H9 (cell line): ENCODE measurements around the gene POMGNT1. TPM values are rescaled to one million over a fixed set of nuclear protein-coding genes. Genes with fewer than 3 reads are reported as not detected.

Experiments
- DNase-seq: peaks from one replicate; pipeline ENCODE4 v3.0.0-alpha.2; 2017
- H2AFZ ChIP-seq: one replicate; pipeline ENCODE4 v1.6.1; 2013; ENCODE audit warnings: mild to moderate bottlenecking, low read length, control low read depth, moderate library complexity
- H2AK5ac ChIP-seq: 2 replicates; pipeline ENCODE4 v1.6.1; 2013; ENCODE audit warnings: low read length, control low read depth, mixed read lengths; ENCODE audit not compliant: insufficient read length
- H2BK120ac ChIP-seq: one replicate; pipeline ENCODE4 v1.6.1; 2013; ENCODE audit warnings: low read depth, mild to moderate bottlenecking, low read length, control low read depth, inconsistent platforms; ENCODE audit not compliant: poor library complexity, severe bottlenecking
- H2BK12ac ChIP-seq: 2 replicates; pipeline ENCODE4 v1.6.1; 2013; ENCODE audit warnings: low read length, control low read depth, mixed read lengths, low read depth; ENCODE audit not compliant: insufficient read length
- H2BK15ac ChIP-seq: 2 replicates; pipeline ENCODE4 v1.6.1; 2013; ENCODE audit warnings: low read depth, low read length, control low read depth
- H2BK20ac ChIP-seq: one replicate; pipeline ENCODE4 v1.6.1; 2013; ENCODE audit warnings: low read depth, mild to moderate bottlenecking, low read length, control low read depth, inconsistent platforms; ENCODE audit not compliant: poor library complexity, severe bottlenecking
- H2BK5ac ChIP-seq: 2 replicates; pipeline ENCODE4 v1.6.1; 2013; ENCODE audit warnings: low read length, control low read depth, mixed read lengths; ENCODE audit not compliant: insufficient read length
- H3K14ac ChIP-seq: 2 replicates; pipeline ENCODE4 v1.6.1; 2013; ENCODE audit warnings: low read length, control low read depth; ENCODE audit not compliant: insufficient read depth
- H3K18ac ChIP-seq: 2 replicates; pipeline ENCODE4 v1.6.1; 2013; ENCODE audit warnings: low read depth, mild to moderate bottlenecking, mixed read lengths, low read length, control low read depth; ENCODE audit not compliant: insufficient read length
- H3K23ac ChIP-seq: 2 replicates; pipeline ENCODE4 v1.6.1; 2013; ENCODE audit warnings: low read length, control low read depth, mixed read lengths, low read depth; ENCODE audit not compliant: insufficient read length
- H3K23me2 ChIP-seq: 2 replicates; pipeline ENCODE4 v1.6.1; 2013; ENCODE audit warnings: low read depth, mild to moderate bottlenecking, mixed read lengths, low read length, control low read depth; ENCODE audit not compliant: insufficient read length, poor library complexity, severe bottlenecking
- H3K27ac ChIP-seq: 2 replicates; pipeline ENCODE4 v1.5.1; 2013; ENCODE audit warnings: low read length, control low read depth, mixed read lengths, low read depth; ENCODE audit not compliant: insufficient read length
- H3K27me3 ChIP-seq: 2 replicates; pipeline ENCODE4 v1.6.1; 2013; ENCODE audit warnings: low read length, control low read depth, inconsistent platforms; ENCODE audit not compliant: insufficient read depth
- H3K4ac ChIP-seq: 2 replicates; pipeline ENCODE4 v1.6.1; 2013; ENCODE audit warnings: low read depth, mild to moderate bottlenecking, control low read depth, inconsistent platforms, low read length, moderate library complexity
- H3K4me1 ChIP-seq: 2 replicates; pipeline ENCODE4 v1.6.1; 2013; ENCODE audit warnings: low read length, control low read depth, inconsistent platforms; ENCODE audit not compliant: insufficient read depth
- H3K4me2 ChIP-seq: 2 replicates; pipeline ENCODE4 v1.6.1; 2013; ENCODE audit warnings: low read length, control low read depth, mixed read lengths; ENCODE audit not compliant: insufficient read length, insufficient read depth
- H3K56ac ChIP-seq: 2 replicates; pipeline ENCODE4 v1.6.1; 2013; ENCODE audit warnings: low read depth, mild to moderate bottlenecking, mixed read lengths, low read length, control low read depth; ENCODE audit not compliant: insufficient read length
- H3K79me1 ChIP-seq: 2 replicates; pipeline ENCODE4 v1.6.1; 2013; ENCODE audit warnings: low read depth, mild to moderate bottlenecking, moderate library complexity, low read length, control low read depth, inconsistent platforms; ENCODE audit not compliant: insufficient read depth, poor library complexity, severe bottlenecking
- H3K79me2 ChIP-seq: 2 replicates; pipeline ENCODE4 v1.6.1; 2013; ENCODE audit warnings: low read length, control low read depth, inconsistent platforms; ENCODE audit not compliant: insufficient read depth
- H3K9ac ChIP-seq: 2 replicates; pipeline ENCODE4 v1.6.1; 2013; ENCODE audit warnings: low read length, control low read depth, mixed read lengths; ENCODE audit not compliant: insufficient read length; ENCODE audit errors: extremely low read depth
- H3K9me3 ChIP-seq: one replicate; pipeline ENCODE4 v1.6.1; 2013; ENCODE audit warnings: low read depth, low read length, inconsistent platforms; ENCODE audit not compliant: control insufficient read depth
- H3T11ph ChIP-seq: one replicate; pipeline ENCODE4 v1.6.1; 2013; ENCODE audit warnings: mild to moderate bottlenecking, low read length, control low read depth, inconsistent platforms
- H4K20me1 ChIP-seq: one replicate; pipeline ENCODE4 v1.6.1; 2013; ENCODE audit not compliant: control insufficient read depth, insufficient read length, insufficient read depth
- H4K5ac ChIP-seq: 2 replicates; pipeline ENCODE4 v1.6.1; 2013; ENCODE audit warnings: low read depth, mild to moderate bottlenecking, mixed read lengths, low read length, control low read depth; ENCODE audit not compliant: insufficient read length
- H4K8ac ChIP-seq: replicated peaks from 2 replicates; pipeline ENCODE4 v1.6.1; 2013; ENCODE audit warnings: low read length, control low read depth, mixed read lengths, low read depth; ENCODE audit not compliant: insufficient read length
- H4K91ac ChIP-seq: 2 replicates; pipeline ENCODE4 v1.6.1; 2013; ENCODE audit warnings: low read depth, mild to moderate bottlenecking, moderate library complexity, mixed read lengths, low read length, control low read depth; ENCODE audit not compliant: insufficient read length
- H3K27ac Mint-ChIP-seq, 3 experiments: 2 replicates in 2 of 3; 3 replicates in 1 of 3; pipeline ENCODE4 v1.8.0; 2020 to 2021; ENCODE audit warnings: mixed read lengths in 3 of 3, mild to moderate bottlenecking in 1 of 3, moderate library complexity in 1 of 3
- H3K27me3 Mint-ChIP-seq: 2 replicates; pipeline ENCODE4 v1.8.0; 2021; ENCODE audit warnings: low read depth, mild to moderate bottlenecking, moderate library complexity, mixed read lengths
- H3K36me3 Mint-ChIP-seq, 3 experiments: 2 replicates in 2 of 3; 3 replicates in 1 of 3; pipeline ENCODE4 v1.8.0; 2020 to 2021; ENCODE audit warnings: low read depth in 3 of 3, mixed read lengths in 3 of 3; ENCODE audit not compliant: insufficient read depth in 1 of 3
- H3K4me1 Mint-ChIP-seq, 2 experiments: 2 replicates each; pipeline ENCODE4 v1.8.0; 2020; ENCODE audit warnings: mixed read lengths in 2 of 2
- H3K4me3 Mint-ChIP-seq, 2 experiments: 2 replicates in 1 of 2; 3 replicates in 1 of 2; pipeline ENCODE4 v1.8.0; 2020 to 2021; ENCODE audit warnings: mild to moderate bottlenecking in 2 of 2, mixed read lengths in 2 of 2, moderate library complexity in 1 of 2
- H3K9me3 Mint-ChIP-seq, 2 experiments: 2 replicates in 1 of 2; 3 replicates in 1 of 2; pipeline ENCODE4 v1.8.0; 2020; ENCODE audit warnings: mild to moderate bottlenecking in 2 of 2, mixed read lengths in 2 of 2, moderate library complexity in 1 of 2
- CTCF ChIP-seq: fragments of 200-600 bp; sonication (generic); conservative IDR thresholded peaks from 3 replicates; pipeline ENCODE4 v1.8.0; 2021; ENCODE audit warnings: antibody characterized with exemption, mild to moderate bottlenecking
- WGBS: extraction: QIAGEN DNeasy Blood & Tissue Kit; methylation state at CpG from one replicate; pipeline ENCODE4 v1.1.7; 2013; ENCODE audit warnings: missing lambda C conversion rate, low lambda C conversion rate, mixed read lengths; ENCODE audit not compliant: insufficient read length; ENCODE audit errors: extremely low coverage; 5-methylcytosine and 5-hydroxymethylcytosine counted together
- total RNA-seq: library from RNA; stranded (reverse); gene quantifications from 2 replicates; pipeline ENCODE4 v1.2.1, GENCODE V29; 2021

POMGNT1 gene
- total RNA-seq, 1 experiment from 2014 or later, result 62.6 TPM

DNA sequence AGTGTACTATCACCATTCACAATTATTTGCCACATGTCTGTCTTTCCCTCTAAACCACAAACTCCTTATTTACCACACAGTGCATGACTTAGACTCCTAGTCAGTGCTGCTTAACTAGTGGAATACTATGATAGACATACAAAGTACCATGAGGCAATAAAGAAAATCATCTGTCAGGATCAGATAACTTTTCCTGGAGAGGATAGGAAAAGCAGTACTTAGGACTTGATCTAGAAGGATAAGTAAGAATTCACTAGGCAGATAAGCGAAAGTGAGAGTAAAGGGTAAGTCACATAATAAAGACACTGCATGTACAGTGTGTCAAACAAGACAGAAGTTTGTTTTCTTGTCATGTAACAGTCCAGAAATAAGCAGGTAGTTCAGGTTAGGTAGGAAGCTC is 44.5 kb downstream of the POMGNT1 start:
- TF ChIP-seq CTCF, result no peak
- H3K79me2 ChIP-seq, result no peaks in the 10 kb centered on the region
- no peak overlapping the region for H2AK5ac ChIP-seq
- no peaks in the 10 kb centered on the region; a peak in 1 of 5 replicates for H3K9me3 Mint-ChIP-seq
- no peak overlapping the region for H4K91ac ChIP-seq
- no CpG with 5 or more reads among the region's 1 CpG for WGBS
- no peak for DNase-seq
- no peak overlapping the region for H2AFZ ChIP-seq
- no peak overlapping the region for H3K27ac Mint-ChIP-seq
- H3K56ac ChIP-seq, result no peak overlapping the region
- no peaks in the 10 kb centered on the region; a peak in 1 of 7 replicates for H3K36me3 Mint-ChIP-seq
- no peak overlapping the region for H2BK120ac ChIP-seq
- H3K27ac ChIP-seq, result no peak overlapping the region
- no peak overlapping the region for H3K9ac ChIP-seq
- H3K18ac ChIP-seq, result no peak overlapping the region
- H4K5ac ChIP-seq, result no peak overlapping the region
- H3K27me3 Mint-ChIP-seq, result no peaks in the 10 kb centered on the region
- no peaks in the 10 kb centered on the region for H3K23me2 ChIP-seq
- H3K4me2 ChIP-seq, result no peak overlapping the region
- no peak overlapping the region for H3K23ac ChIP-seq
- no peak overlapping the region for H2BK20ac ChIP-seq
- H3K14ac ChIP-seq, result no peak overlapping the region
- H3K9me3 ChIP-seq, result no peaks in the 10 kb centered on the region
- no peaks in the 10 kb centered on the region; the same call in 1 of the 2 replicates for H3K4me1 ChIP-seq
- no peak overlapping the region for H2BK15ac ChIP-seq
- H3K4me1 Mint-ChIP-seq, result peaks cover 2 to 4% of the 10 kb centered on the region in 2 experiments
- H3K4me3 Mint-ChIP-seq, result no peak overlapping the region
- no peaks in the 10 kb centered on the region for H3K27me3 ChIP-seq
- H2BK12ac ChIP-seq, result no peak overlapping the region
- H2BK5ac ChIP-seq, result no peak overlapping the region
- no peaks in the 10 kb centered on the region for H3K79me1 ChIP-seq
- no peak overlapping the region for H3K4ac ChIP-seq
- H4K8ac ChIP-seq, result no peak overlapping the region
- H4K20me1 ChIP-seq, result no peaks in the 10 kb centered on the region
- H3T11ph ChIP-seq, result no peak overlapping the region
